SU-DHL-6 (cell line): ENCODE data around the gene EGLN1.

Source experiments
- H2AFZ ChIP-seq: fragments of 200-600 bp; sonication (generic); 2 replicates; pipeline ENCODE4 v1.6.1; 2014; ENCODE audit warnings: low read depth, mild to moderate bottlenecking, moderate library complexity, mixed read lengths, antibody characterized with exemption, low read length; ENCODE audit not compliant: severe bottlenecking
- H3F3A ChIP-seq: fragments of 200-600 bp; shearing (Covaris generic); 2 replicates; pipeline ENCODE4 v1.6.0; 2016; ENCODE audit warnings: antibody characterized with exemption, mild to moderate bottlenecking; ENCODE audit not compliant: insufficient read depth
- H3K27ac ChIP-seq: fragments of 200-600 bp; sonication (generic); 2 replicates; pipeline ENCODE4 v1.5.1; 2016; ENCODE audit warnings: low read depth, mild to moderate bottlenecking, low read length, moderate library complexity, mixed read lengths
- H3K27me3 ChIP-seq: fragments of 200-600 bp; sonication (generic), shearing (Covaris generic); 2 replicates; pipeline ENCODE4 v1.6.0; 2014; ENCODE audit warnings: mild to moderate bottlenecking, low read length
- H3K36me3 ChIP-seq: fragments of 200-600 bp; sonication (generic); 2 replicates; pipeline ENCODE4 v1.6.1; 2014; ENCODE audit warnings: mild to moderate bottlenecking, low read length, mixed read lengths
- H3K4me2 ChIP-seq: fragments of 300-600, 200-600 bp; shearing (Covaris generic), sonication (generic); 2 replicates; pipeline ENCODE4 v1.6.0; 2014; ENCODE audit warnings: low read length, low read depth, mild to moderate bottlenecking; ENCODE audit not compliant: poor library complexity, severe bottlenecking
- H3K4me3 ChIP-seq: fragments of 200-600 bp; sonication (generic); 2 replicates; pipeline ENCODE4 v1.5.1; 2014; ENCODE audit warnings: antibody characterized with exemption, low read length, mild to moderate bottlenecking, mixed read lengths; ENCODE audit not compliant: insufficient read depth, poor library complexity, severe bottlenecking
- H3K79me2 ChIP-seq: fragments of 200-600 bp; sonication (generic); 2 replicates; pipeline ENCODE4 v1.6.1; 2014; ENCODE audit warnings: mild to moderate bottlenecking, low read length, moderate library complexity; ENCODE audit not compliant: insufficient read depth
- H3K9ac ChIP-seq: fragments of 200-600 bp; sonication (generic); 2 replicates; pipeline ENCODE4 v1.7.0; 2014; ENCODE audit warnings: mild to moderate bottlenecking, low read length
- H3K9me2 ChIP-seq: fragments of 200-600 bp; sonication (generic); replicated peaks from 2 replicates; pipeline ENCODE4 v1.6.1; 2014; ENCODE audit warnings: low read length; ENCODE audit not compliant: insufficient read depth
- H3K9me3 ChIP-seq: fragments of 200-600 bp; sonication (generic); 2 replicates; pipeline ENCODE4 v1.6.1; 2014; ENCODE audit warnings: low read length, mixed read lengths; ENCODE audit not compliant: insufficient read depth
- H4K20me1 ChIP-seq: fragments of 200-600 bp; sonication (generic); 2 replicates; pipeline ENCODE4 v1.6.1; 2014; ENCODE audit warnings: low read depth, mild to moderate bottlenecking, antibody characterized with exemption, low read length, moderate library complexity, mixed read lengths
- EZH2phosphoT487 ChIP-seq: fragments of 200-600 bp; sonication (generic), shearing (Covaris generic); conservative IDR thresholded peaks from 2 replicates; pipeline ENCODE4 v1.6.1; 2018; ENCODE audit warnings: mild to moderate bottlenecking, antibody characterized with exemption, low read length, moderate library complexity, mixed read lengths
- TF ChIP-seq, protein P1 (sequence below): fragments of 200-600 bp; sonication (generic); IDR thresholded peaks from one replicate; pipeline ENCODE4 v1.5.1; 2017; ENCODE audit warnings: antibody characterized with exemption, mild to moderate bottlenecking, low read length, moderate library complexity; ENCODE audit not compliant: insufficient read depth, poor library complexity, severe bottlenecking

Gene EGLN1

GRCh38 chr1:231410036-231410612, 12.0 kb downstream of the EGLN1 start:
- Histone ChIP-seq H3K27ac (no peak overlapping the region), H3K27me3 (no peaks in the 10 kb centered on the region), H4K20me1 (no peaks in the 10 kb centered on the region; the same call in 1 of the 2 replicates), H2AFZ (no peak overlapping the region), H3K9ac (no peak overlapping the region), H3K79me2 (no peaks in the 10 kb centered on the region; the same call in 1 of the 2 replicates), H3K9me3 (no peaks in the 10 kb centered on the region), H3K9me2 (no peaks in the 10 kb centered on the region), H3F3A (no peaks in the 10 kb centered on the region), H3K4me2 (no peak overlapping the region), H3K36me3 (no peaks in the 10 kb centered on the region), H3K4me3 (no peak overlapping the region)
- TF ChIP-seq, protein P1, sequence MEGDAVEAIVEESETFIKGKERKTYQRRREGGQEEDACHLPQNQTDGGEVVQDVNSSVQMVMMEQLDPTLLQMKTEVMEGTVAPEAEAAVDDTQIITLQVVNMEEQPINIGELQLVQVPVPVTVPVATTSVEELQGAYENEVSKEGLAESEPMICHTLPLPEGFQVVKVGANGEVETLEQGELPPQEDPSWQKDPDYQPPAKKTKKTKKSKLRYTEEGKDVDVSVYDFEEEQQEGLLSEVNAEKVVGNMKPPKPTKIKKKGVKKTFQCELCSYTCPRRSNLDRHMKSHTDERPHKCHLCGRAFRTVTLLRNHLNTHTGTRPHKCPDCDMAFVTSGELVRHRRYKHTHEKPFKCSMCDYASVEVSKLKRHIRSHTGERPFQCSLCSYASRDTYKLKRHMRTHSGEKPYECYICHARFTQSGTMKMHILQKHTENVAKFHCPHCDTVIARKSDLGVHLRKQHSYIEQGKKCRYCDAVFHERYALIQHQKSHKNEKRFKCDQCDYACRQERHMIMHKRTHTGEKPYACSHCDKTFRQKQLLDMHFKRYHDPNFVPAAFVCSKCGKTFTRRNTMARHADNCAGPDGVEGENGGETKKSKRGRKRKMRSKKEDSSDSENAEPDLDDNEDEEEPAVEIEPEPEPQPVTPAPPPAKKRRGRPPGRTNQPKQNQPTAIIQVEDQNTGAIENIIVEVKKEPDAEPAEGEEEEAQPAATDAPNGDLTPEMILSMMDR = no peak
- TF ChIP-seq EZH2phosphoT487 = no peak

DNA sequence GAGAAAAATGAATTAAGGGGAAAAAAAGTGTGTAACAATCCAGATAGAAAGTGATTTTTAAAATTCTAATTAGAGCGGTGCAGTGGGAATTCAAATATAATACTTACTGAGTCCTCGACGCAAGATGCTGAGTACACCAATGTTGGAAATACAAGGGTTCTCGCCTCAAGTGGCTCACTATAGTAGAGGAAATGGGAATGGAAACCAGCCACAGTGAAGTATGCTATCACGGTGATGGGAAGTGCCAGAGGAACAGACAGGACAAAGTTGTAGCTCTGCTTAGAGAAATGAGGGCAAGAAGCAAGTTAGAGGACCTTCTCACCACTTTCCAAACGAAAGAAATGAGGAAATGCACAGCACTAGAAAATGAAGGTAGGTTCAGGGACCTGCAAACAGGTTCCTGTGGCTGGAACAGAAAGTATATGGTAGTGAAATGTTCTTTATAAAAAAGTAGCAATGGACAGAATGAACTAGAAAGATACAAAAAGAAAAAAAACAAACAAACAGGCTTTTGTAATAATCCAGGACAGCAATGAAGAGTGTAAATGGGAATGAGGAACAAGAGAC, 13.5 kb downstream of the EGLN1 start:
- Histone ChIP-seq H3K9me3 (no peaks in the 10 kb centered on the region), H4K20me1 (no peaks in the 10 kb centered on the region; the same call in 1 of the 2 replicates), H3F3A (no peaks in the 10 kb centered on the region), H3K4me3 (no peak overlapping the region), H3K27ac (no peak overlapping the region), H3K79me2 (no peaks in the 10 kb centered on the region; the same call in 1 of the 2 replicates), H3K9me2 (no peaks in the 10 kb centered on the region), H3K36me3 (no peaks in the 10 kb centered on the region), H3K4me2 (no peak overlapping the region), H3K9ac (no peak overlapping the region), H3K27me3 (no peaks in the 10 kb centered on the region), H2AFZ (no peak overlapping the region)
- TF ChIP-seq, protein P1 = no peak
- no peak for TF ChIP-seq EZH2phosphoT487

GRCh38 chr1:231407547-231408396, 14.3 kb downstream of the EGLN1 start:
- Histone ChIP-seq H3K79me2 (no peaks in the 10 kb centered on the region; the same call in 1 of the 2 replicates), H3K9me2 (no peaks in the 10 kb centered on the region), H3F3A (no peaks in the 10 kb centered on the region), H2AFZ (no peak overlapping the region), H3K9me3 (no peaks in the 10 kb centered on the region), H3K9ac (no peak overlapping the region), H3K27ac (no peak overlapping the region), H3K4me3 (no peak overlapping the region), H3K4me2 (no peak overlapping the region), H3K27me3 (no peaks in the 10 kb centered on the region), H3K36me3 (no peaks in the 10 kb centered on the region), H4K20me1 (no peaks in the 10 kb centered on the region; the same call in 1 of the 2 replicates)
- no peak for TF ChIP-seq EZH2phosphoT487
- TF ChIP-seq, protein P1 = no peak
